ENCODE measurements around the gene ALK.

ALK gene

GRCh38 chr2:29598978-29599377 is 322.4 kb downstream of the ALK start:
- H3K9me3 Mint-ChIP-seq, result no peaks in the 10 kb centered on the region
- DNase-seq, result no peak
- peaks cover 9% of the 10 kb centered on the region for H3K27me3 Mint-ChIP-seq

GRCh38 chr2:29597035-29597434 is 324.4 kb downstream of the ALK start:
- DNase-seq (no peak), ATAC-seq (no peak)
- H3K9me3 Mint-ChIP-seq, result no peaks in the 10 kb centered on the region
- H3K36me3 Mint-ChIP-seq (ENCODE audit: low read depth), result no peaks in the 10 kb centered on the region
- H3K4me3 Mint-ChIP-seq, result no peak overlapping the region
- no peaks in the 10 kb centered on the region for H3K4me1 Mint-ChIP-seq
- no peak overlapping the region for H3K27ac Mint-ChIP-seq
- peaks cover 11% of the 10 kb centered on the region for H3K27me3 Mint-ChIP-seq

More at GRCh38 chr2:29598978-29599377, 322.4 kb downstream of the ALK start:
- H3K4me1 Mint-ChIP-seq, result no peaks in the 10 kb centered on the region
- H3K4me3 Mint-ChIP-seq, result no peak overlapping the region
- no peak for ATAC-seq
- no peaks in the 10 kb centered on the region for H3K36me3 Mint-ChIP-seq (ENCODE audit: low read depth)
- H3K27ac Mint-ChIP-seq, result no peak overlapping the region

GRCh38 chr2:29596584-29596983 is 324.8 kb downstream of the ALK start:
- no peak overlapping the region for H3K27ac Mint-ChIP-seq
- no peaks in the 10 kb centered on the region for H3K4me1 Mint-ChIP-seq
- H3K9me3 Mint-ChIP-seq, result no peaks in the 10 kb centered on the region
- H3K36me3 Mint-ChIP-seq (ENCODE audit: low read depth), result no peaks in the 10 kb centered on the region
- peaks cover 11% of the 10 kb centered on the region for H3K27me3 Mint-ChIP-seq
- DNase-seq, result no peak
- no peak overlapping the region for H3K4me3 Mint-ChIP-seq
- ATAC-seq, result no peak

DNA sequence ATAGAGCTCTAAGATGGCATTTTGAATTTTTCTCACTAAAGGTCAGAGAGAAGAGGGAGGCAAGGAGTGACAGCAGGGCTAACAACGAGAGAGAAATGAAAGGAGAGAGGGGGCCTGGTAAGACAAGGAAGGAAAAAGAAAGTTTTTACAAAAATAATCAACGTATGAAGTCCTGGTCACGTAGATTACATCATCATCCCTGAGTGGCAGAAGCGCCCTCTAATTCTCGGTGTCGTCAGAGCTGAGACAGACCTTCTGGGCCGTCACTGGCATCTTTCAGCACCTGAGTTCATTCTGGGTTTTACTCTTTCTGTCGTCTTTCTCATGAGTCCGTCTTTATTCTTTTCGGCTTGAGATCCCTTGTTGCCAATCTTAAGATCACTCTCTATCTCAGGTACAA is 329.8 kb downstream of the ALK start:
- ATAC-seq, result no peak
- Mint-ChIP-seq H3K9me3 (no peaks in the 10 kb centered on the region), H3K36me3 (ENCODE audit: low read depth) (no peaks in the 10 kb centered on the region), H3K4me3 (no peak overlapping the region), H3K4me1 (no peaks in the 10 kb centered on the region), H3K27me3 (peaks cover 5% of the 10 kb centered on the region), H3K27ac (no peak overlapping the region)
- DNase-seq, result no peak

- H3K4me1 Mint-ChIP-seq, result no peaks in the 10 kb centered on the region
- H3K9me3 Mint-ChIP-seq, result no peaks in the 10 kb centered on the region
- H3K4me3 Mint-ChIP-seq, result no peak overlapping the region
- DNase-seq, result no peak
- H3K27me3 Mint-ChIP-seq, result peaks cover 2% of the 10 kb centered on the region
- no peak for ATAC-seq
- no peak overlapping the region for H3K27ac Mint-ChIP-seq
- H3K36me3 Mint-ChIP-seq (ENCODE audit: low read depth), result no peaks in the 10 kb centered on the region
Observed at GRCh38 chr2:29590211-29590610, 331.2 kb downstream of the ALK start.

DNA sequence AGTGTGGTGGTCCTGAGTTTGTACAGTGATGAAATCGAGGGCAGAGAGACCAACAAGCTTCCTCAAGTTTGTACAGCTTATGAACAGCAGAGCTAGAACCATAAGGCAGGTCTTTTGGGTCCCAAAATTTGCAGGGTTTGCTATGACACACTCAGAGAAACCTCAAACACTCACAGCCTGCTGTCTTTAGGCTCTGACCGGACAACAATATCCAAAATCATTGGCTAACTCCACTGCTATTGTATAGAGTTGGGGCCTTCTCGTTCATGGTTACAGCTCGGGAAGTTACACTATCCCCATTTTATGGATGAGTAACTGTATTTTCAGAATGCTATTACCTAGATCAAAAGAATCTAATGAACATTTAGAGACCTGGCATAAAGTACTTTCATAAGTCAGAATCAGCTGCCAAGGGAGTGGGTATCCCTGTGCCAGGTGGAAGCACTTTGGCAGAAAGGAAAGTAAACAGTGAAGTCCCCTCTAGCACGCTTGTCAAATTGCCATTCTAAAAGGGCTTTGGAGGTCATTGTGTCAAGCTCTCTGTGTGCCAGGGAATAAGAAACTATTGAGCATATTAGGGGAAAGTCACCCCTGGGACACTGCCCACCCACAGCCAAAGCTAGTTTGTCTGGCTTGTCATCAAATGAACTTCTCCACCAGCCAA is 331.8 kb downstream of the ALK start:
- Mint-ChIP-seq H3K4me1 (no peaks in the 10 kb centered on the region), H3K9me3 (no peaks in the 10 kb centered on the region), H3K27me3 (peaks cover 2% of the 10 kb centered on the region), H3K36me3 (ENCODE audit: low read depth) (no peaks in the 10 kb centered on the region), H3K4me3 (no peak overlapping the region), H3K27ac (no peak overlapping the region)
- DNase-seq (no peak), ATAC-seq (no peak)

- Mint-ChIP-seq H3K4me1 (no peaks in the 10 kb centered on the region), H3K4me3 (no peak overlapping the region), H3K27me3 (peaks cover under 1% of the 10 kb centered on the region), H3K9me3 (no peaks in the 10 kb centered on the region), H3K27ac (no peak overlapping the region), H3K36me3 (ENCODE audit: low read depth) (no peaks in the 10 kb centered on the region)
- DNase-seq, result no peak
- no peak for ATAC-seq
Observed at GRCh38 chr2:29587402-29588190, 333.8 kb downstream of the ALK start.

DNA sequence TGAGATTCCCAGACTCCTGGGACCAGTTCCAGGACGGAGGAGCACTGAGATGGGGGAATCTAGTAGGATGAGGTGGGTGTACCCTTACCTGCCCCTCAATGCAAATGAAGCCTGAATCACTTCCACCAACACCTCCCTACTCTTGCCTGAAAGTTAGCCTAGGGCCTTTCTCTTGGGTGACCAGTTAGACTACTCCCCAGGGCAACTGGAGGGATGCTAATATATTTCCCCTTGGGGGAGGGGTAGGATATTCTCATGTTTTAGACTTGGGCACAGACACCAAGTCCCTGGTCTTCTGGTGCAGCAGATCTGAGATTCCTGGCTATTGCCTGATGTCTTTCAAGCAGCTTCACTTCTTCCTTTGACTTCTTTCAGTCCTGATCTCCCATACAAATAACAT is 334.5 kb downstream of the ALK start:
- DNase-seq, result no peak
- Mint-ChIP-seq H3K4me1 (no peaks in the 10 kb centered on the region), H3K27me3 (peaks cover 2% of the 10 kb centered on the region), H3K9me3 (no peaks in the 10 kb centered on the region), H3K27ac (no peak overlapping the region), H3K4me3 (no peak overlapping the region), H3K36me3 (ENCODE audit: low read depth) (no peaks in the 10 kb centered on the region)
- no peak for ATAC-seq

DNA sequence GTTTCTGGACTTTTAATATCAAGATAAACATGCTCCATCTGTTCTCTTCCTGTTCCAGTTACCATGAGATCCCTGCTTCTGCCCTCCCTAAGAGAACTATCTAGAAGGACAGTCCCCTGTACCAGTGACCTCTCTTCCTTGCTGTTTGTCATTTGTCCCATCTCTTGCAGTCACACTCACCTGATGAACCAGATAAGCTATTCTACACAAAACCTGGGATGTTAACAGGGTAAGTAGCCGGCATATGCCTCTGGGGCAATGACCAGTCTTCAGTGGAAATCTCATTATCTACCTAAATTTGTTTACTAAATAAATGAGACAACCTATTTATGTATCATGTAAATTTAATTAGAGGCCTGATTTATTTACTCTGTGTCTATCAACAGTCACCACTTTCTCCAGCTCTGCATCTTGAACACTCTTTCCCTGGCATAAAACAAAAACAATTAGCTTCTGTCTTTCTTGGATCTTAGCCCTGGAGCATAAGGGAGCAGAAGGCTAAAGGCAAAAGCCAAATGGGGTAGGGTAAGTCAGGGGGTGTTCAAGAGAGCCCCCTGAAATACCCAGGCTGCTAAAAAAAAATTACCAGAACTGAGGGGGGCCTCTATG is 337.7 kb downstream of the ALK start:
- no peaks in the 10 kb centered on the region for H3K9me3 Mint-ChIP-seq
- no peak overlapping the region for H3K4me3 Mint-ChIP-seq
- DNase-seq (no peak), ATAC-seq (no peak)
- no peak overlapping the region for H3K27ac Mint-ChIP-seq
- H3K27me3 Mint-ChIP-seq, result peaks cover 2% of the 10 kb centered on the region
- H3K4me1 Mint-ChIP-seq, result no peaks in the 10 kb centered on the region
- H3K36me3 Mint-ChIP-seq (ENCODE audit: low read depth), result no peaks in the 10 kb centered on the region

GRCh38 chr2:29583104-29583503 is 338.3 kb downstream of the ALK start:
- DNase-seq (no peak), ATAC-seq (no peak)
- Mint-ChIP-seq H3K27me3 (peaks cover 2% of the 10 kb centered on the region), H3K9me3 (no peaks in the 10 kb centered on the region), H3K4me3 (no peak overlapping the region), H3K36me3 (ENCODE audit: low read depth) (no peaks in the 10 kb centered on the region), H3K27ac (no peak overlapping the region), H3K4me1 (no peaks in the 10 kb centered on the region)

DNA sequence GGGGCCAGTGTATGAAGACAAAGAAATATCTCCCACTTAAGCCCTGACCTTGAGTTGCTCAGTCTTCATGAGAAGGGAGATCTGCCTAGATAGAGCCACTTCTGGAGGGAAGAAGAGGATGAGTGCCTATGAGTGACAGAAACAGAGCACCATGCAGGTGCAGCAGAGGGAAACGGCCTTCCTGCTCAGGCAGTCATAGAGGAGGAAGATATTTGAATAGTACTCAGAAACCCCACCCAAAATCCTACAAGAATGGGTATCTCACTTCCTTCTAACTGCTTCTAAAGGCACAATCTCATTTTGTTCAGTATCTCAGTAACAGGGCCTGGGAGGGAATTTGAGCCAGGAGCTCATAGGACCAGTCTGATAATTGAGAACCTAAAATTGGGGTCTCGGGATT is 339.3 kb downstream of the ALK start:
- DNase-seq, result no peak
- Mint-ChIP-seq H3K4me1 (no peaks in the 10 kb centered on the region), H3K27ac (no peak overlapping the region), H3K9me3 (no peaks in the 10 kb centered on the region), H3K4me3 (no peak overlapping the region), H3K36me3 (ENCODE audit: low read depth) (no peaks in the 10 kb centered on the region), H3K27me3 (peaks cover 2% of the 10 kb centered on the region)
- ATAC-seq, result no peak

GRCh38 chr2:29580223-29580622 is 341.2 kb downstream of the ALK start:
- Mint-ChIP-seq H3K27me3 (peaks cover 2% of the 10 kb centered on the region), H3K4me1 (no peaks in the 10 kb centered on the region)
- ATAC-seq, result no peak

DNA sequence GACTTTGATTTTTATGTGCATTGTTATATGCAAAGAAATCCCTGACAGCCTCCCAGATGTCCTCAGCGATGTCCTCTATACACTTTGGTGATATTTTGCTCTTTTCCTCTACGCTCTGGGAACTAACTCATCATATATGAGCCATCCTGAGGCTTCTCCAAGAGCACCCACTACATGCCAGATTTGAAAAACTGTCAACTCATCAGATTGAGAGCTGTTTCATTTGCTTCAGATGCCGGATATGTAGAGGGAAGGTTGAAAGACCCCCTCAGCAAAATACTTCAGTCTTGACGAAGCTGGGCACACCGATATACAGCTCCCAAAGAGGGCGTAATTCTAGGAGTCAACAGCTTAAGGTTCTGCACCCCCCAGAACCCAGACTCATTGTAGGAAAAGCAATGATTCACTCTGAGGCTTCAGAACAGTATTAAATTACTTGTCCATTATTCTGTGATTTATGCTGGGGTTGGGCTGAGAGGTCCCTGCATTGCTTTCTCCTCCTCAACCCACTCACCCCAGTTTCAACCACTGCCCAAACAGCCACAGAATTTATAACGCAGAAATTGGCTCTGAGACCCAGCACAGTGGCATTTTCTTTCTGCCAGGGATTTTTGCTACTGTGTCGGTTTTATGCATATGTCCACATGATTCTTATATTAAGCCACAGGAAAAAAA is 341.8 kb downstream of the ALK start:
- Mint-ChIP-seq H3K36me3 (ENCODE audit: low read depth) (no peaks in the 10 kb centered on the region), H3K4me1 (no peaks in the 10 kb centered on the region), H3K9me3 (no peaks in the 10 kb centered on the region), H3K27me3 (peaks cover 2% of the 10 kb centered on the region), H3K27ac (no peak overlapping the region), H3K4me3 (no peak overlapping the region)
- DNase-seq (no peak), ATAC-seq (no peak)

More at GRCh38 chr2:29580223-29580622, 341.2 kb downstream of the ALK start:
- H3K4me3 Mint-ChIP-seq, result no peak overlapping the region
- H3K9me3 Mint-ChIP-seq, result no peaks in the 10 kb centered on the region
- no peaks in the 10 kb centered on the region for H3K36me3 Mint-ChIP-seq (ENCODE audit: low read depth)
- DNase-seq, result no peak
- no peak overlapping the region for H3K27ac Mint-ChIP-seq

DNA sequence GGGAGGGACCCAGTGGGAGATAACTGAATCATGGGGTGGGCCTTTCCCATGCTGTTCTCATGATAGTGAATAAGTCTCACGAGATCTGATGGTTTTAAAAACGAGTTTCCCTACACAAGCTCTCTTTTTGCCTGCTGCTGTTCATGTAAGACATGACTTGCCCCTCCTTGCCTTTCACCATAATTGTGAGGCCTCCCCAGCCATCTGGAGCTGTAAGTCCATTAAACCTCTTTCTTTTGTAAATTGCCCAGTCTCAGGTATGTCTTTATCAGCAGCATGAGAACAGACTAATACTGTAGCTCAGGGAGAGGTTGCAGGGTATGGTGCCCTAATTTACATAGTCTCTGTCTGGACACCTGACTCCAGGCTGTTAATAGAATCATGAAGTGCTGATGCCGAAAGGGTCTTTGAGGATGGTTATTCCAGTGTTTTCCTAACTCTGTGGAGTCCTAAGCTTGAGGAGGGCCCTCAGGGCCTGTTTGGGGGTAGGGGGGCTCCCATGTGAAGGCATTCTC is 343.2 kb downstream of the ALK start:
- Mint-ChIP-seq H3K27me3 (peaks cover 2% of the 10 kb centered on the region), H3K27ac (no peak overlapping the region), H3K4me3 (no peak overlapping the region), H3K9me3 (no peaks in the 10 kb centered on the region), H3K36me3 (ENCODE audit: low read depth) (no peaks in the 10 kb centered on the region), H3K4me1 (no peaks in the 10 kb centered on the region)
- ATAC-seq (no peak), DNase-seq (no peak)
